Measurements from ENCODE around the gene MPO.

Gene MPO, protein sequence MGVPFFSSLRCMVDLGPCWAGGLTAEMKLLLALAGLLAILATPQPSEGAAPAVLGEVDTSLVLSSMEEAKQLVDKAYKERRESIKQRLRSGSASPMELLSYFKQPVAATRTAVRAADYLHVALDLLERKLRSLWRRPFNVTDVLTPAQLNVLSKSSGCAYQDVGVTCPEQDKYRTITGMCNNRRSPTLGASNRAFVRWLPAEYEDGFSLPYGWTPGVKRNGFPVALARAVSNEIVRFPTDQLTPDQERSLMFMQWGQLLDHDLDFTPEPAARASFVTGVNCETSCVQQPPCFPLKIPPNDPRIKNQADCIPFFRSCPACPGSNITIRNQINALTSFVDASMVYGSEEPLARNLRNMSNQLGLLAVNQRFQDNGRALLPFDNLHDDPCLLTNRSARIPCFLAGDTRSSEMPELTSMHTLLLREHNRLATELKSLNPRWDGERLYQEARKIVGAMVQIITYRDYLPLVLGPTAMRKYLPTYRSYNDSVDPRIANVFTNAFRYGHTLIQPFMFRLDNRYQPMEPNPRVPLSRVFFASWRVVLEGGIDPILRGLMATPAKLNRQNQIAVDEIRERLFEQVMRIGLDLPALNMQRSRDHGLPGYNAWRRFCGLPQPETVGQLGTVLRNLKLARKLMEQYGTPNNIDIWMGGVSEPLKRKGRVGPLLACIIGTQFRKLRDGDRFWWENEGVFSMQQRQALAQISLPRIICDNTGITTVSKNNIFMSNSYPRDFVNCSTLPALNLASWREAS

DNA sequence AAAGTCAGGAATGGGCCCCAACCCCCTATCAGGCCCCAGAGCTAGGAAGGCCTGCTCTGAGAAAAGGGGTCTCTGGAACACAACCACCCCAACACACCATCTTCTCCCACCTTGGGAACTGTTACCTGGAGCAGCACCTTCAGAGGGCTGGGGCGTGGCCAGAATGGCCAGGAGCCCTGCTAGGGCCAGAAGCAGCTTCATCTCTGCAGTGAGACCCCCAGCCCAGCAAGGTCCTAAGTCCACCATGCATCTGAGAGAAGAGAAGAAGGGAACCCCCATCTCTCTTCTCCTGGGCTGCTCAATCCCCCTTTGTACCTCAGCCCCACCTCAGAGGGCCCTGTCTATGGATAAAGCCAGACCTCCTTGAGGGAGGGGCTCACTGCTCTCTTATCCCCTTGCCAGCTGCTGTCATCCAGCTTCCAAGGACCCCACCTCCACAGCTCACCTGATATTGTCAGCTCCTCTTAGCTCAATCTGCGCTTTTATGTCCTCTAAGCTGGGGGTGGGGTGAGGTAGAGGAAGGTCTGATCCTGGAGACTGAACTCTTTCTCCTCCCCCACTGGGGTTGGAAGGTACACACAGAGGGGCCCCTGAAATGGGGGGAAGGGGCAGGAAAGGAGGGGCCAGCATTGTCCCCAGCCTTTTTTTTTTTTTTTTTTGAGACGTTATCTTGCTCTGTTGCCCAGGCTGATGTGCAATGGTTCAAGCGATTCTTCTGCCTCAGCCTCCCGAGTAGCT is at the start of gene MPO:
TSS of gene MPO (minus strand) at position 456 of the 738 bp plus-strand sequence. CDS start at position 279, 177 bp downstream.
- DNase-seq (ENCODE audit: low read depth, low spot score): no peak

DNA sequence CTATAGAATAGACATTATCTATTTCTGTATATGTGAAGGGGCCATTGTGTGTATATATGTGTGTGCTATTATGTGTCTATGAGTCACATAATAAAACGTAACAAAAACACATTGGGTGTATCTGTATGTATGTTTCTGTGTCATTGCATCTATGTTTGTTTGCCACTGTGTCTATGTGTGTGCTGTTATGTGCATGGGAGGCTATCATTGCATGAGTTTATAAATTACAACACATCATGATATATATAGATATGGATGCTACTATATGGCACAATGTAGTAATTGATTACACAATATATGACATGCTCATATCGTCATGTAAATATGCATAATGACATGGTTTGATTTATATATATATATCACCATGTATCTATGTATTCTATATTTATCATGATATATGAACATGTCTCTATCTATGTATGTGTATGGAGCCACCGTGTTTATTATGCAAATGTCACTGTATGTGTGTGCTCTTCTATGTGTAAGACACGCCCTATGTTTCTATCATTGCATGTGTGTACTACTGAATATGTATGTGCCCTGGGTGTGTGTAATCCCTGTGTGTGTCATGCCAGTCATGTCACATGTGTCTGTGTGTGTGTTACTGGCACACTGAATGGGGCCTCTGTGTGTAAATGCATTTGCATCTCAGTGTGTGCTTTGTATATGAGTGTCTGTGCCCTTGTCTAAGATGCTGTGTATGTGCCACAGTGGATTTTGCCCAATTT is 49.2 kb upstream of the MPO start:
- DNase-seq (ENCODE audit: low read depth, low spot score): no peak

DNA sequence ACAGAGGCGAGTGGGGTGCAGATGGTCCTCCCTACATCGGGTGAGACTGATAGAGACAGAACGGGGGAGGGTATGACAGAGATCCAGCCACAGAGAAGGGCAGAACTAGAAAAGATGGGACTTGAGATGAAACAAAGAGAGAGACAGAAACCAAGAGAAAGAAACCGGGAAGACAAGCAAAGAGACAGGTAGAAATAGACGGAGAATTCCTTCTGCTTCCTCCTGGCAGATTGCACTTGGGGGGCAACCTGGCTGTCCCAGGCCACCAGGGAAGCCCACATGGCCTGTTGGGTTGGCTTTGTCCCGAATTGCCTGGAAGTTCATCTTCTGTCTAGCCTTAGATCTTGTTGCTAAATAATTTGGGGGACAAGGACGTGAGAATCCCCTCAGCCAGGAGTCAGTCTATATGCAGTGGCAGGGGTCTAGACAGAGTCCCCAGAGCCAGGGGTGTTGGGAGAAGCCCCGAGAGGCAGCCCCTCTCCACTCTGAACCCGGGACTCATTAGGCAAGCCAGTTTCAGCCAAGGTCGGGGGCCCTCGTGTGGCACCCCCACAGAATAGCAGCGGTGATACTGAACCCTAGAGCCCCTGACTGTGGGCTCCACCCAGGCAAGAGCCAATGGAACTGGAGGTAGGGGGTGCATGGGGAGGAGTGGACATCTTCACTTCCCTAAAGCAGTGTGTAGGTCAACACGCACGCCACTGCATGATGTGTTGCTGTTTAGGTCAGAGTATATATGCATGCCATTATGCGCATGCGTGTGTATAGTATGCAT is 48.5 kb upstream of the MPO start:
- no peak for DNase-seq (ENCODE audit: low read depth, low spot score)

DNA sequence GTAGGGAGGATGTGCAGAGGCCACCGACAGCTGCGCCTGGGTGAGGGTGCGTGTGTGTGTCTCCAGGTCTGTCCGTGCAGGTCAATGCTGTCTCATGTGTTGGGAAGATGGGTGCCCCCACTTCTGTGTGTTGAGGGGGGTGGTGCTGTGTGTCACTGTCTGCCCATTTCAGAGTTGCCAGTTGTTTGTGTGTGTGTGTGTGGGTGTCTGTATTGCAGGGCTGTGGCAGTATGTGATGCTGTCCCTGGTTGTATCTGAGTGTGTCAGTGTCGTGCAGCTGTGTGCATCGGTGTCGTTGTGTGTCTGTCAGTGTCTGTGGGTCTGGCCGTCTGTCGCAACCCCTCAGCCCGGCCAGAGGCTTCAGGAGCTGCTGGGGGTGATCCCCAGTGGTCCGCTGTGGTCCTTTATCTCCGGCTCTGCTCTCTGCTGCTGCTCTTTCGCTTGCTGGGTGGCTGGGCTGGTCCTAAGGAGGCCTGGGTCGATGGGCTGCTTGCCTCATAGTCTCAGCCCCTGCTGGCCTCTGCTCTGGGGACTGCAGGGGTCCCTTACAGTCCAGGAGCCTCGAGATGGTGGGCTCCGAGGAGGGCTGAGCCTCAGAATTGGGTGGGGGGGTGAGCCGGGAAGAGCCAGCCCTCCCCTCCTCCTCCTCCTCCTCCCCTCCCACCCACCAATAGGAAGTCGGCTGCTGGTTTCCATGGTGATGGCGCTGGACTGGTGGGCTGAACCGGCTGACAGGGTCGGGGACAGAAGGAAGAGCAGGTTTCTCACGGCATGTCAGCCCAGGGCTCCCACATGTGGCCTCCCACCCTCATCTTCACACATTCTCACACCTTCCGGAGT is 47.7 kb upstream of the MPO start, which contains the start of gene TSPOAP1:
TSS of gene TSPOAP1 (minus strand) at position 601 of the 840 bp plus-strand sequence. CDS start 875 bp downstream, outside the sequence.
- no peak for DNase-seq (ENCODE audit: low read depth, low spot score)

DNA sequence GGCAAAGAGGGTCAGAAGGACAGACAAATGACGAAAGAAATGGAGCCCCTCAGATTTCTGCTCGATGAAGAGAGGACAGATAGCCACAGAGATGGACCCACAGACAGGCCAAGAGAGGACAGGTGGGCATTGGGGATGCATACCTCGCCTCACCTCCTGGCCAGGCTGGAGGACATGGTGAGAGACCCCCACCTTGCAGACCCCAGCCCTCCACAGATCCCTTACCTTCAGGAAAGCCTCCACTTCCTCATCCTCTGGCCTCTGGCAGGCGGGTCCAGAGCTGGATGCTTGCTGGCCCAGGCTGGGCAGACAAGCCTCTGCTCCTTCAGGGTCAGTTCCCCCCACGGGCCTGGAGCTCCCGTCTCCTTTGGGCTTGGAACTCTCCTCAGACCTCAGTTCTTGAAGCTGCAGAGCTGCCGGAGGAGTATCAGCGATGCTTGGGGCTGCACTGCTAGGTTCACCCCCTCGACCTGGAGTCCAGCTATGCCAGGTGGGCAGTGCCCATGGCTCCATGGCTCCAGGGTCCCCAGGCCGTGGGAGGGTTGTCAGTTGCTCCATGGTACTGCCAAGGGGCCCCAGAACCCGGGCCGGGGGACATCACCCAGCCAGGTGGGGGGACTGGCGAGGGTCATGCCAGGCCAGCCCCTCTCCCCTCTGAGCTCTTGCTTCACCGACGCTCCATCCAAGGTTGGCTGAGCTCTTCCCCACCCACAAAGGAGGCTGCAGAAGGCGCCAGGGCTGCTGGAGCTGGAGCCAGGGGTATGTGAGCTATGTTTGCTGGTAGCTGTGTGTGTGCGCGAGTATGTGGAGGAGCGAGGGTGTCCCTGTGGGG is 46.8 kb upstream of the MPO start:
- no peak for DNase-seq (ENCODE audit: low read depth, low spot score)

DNA sequence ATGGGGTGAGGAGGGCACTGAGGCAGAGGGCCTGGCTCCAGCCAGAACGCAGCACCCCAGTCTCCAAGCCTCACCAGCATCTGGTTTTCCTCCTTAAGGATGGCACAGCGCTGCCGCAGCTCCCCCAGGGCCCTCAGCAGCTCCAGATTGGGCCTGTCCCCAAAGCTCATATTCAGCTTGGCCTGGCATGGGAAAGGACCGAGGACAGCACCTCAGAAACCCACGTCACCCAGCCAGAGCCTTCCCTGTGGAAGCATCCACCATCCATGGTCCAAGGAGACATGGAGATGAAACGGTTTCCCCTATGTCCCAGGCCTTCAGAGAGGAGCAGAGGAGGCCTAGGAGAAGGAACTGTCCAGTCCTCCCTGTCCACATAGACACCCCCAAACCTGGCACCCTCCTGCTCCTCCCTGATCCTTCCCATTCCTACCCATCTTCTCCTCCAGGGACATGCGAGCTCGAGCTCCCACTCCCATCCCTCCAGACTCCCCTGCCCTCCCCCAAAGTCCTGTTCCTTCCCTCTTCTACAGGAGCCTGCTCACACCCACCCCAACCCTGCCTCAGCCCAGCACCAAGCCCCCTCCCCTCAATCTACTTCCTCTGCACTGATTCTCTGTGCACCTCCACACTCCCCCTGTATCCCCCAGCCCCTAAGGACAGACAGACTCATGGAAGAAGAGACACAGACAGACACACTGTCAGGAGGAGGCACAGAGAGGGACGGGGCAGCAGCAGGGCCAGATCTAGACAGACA is 46.1 kb upstream of the MPO start:
- no peak for DNase-seq (ENCODE audit: low read depth, low spot score)

DNA sequence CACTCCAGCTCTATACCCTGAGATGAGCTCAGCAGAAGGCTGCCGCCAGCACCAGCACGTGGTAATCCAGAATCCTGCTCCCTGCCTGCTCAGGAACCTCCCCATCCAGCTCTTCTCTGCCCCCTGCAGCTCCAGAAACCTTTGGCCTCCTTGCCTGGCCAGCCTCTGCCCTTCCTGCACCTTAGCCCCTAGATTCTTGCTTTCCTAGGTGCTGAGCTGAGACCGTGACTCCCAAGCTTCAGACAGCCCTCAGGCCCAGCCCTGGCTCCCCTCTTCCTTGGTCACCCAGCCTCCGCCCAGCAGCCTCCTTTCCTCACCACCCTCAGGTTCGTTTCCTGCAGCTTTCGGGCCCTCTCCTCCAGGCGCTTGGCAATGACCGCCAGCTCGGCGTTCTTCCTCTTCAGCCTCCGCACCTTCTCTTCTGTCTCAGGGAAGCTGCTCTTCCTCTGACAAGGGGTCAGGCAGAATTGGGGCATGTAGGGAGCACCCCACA is 45.3 kb upstream of the MPO start:
- DNase-seq (ENCODE audit: low read depth, low spot score): no peak

DNA sequence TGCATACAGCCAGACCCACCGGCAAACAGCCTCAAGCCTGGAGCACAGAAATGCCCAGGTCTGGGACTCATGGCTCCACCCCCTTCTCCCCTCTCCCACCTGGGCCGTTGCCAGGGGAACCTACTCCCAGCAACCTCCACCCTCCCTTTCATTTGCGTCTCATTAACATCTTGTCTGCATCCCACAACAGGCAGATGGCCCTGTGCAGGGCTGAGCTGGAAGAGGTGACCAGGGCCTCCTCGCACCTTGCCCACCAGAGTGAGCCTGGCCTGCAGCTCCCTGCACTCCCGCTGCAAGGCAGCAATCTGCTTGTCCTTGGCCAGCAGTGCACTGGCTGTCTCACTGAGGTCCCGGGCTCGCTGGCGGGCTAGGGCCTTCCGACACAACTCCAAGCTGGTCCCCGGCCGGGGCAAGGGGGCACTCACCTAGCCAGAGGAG is 44.6 kb upstream of the MPO start:
- no peak for DNase-seq (ENCODE audit: low read depth, low spot score)

DNA sequence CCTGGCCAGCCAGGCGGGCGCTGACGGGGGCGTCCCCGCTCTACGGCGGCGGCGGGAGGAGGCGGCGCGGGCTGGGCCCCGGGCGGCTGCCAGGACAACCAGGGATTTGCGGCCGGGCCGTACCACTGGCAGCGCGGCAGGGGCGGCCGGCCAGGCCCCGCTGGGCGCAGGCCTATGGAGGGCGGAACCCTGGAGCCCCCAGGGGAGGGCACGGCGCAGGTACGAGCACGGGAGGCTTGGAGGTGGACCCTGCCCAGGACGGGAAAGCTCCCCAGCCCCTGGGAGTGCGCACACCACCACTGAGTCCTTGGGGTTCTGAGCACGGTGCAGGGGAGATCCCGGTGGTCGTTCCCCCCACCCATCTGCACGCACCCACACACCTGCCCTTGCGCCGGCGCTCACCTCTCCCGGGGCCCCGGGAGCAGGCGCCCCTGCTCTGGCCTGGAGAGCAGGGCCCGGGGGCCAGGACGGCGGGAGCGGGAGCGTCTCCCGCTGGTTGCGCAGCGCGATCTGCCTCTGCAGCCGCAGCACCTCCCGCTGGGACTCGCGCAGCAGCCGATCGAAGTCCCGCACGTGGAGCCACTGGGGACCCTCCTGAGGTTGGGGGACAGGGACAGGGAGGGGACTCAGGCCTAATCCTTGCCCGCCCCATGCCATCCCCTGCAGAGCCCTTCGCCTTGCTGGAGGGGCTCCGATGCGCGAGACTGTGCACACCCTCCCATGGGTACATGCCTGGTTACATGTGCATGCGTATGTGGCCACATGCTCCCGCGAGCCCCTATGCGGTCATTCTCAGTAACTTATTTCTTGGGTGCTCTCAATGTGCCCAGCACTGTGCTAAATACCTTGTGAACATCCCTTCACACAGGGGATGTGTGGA is 43.9 kb upstream of the MPO start:
- DNase-seq (ENCODE audit: low read depth, low spot score): no peak

DNA sequence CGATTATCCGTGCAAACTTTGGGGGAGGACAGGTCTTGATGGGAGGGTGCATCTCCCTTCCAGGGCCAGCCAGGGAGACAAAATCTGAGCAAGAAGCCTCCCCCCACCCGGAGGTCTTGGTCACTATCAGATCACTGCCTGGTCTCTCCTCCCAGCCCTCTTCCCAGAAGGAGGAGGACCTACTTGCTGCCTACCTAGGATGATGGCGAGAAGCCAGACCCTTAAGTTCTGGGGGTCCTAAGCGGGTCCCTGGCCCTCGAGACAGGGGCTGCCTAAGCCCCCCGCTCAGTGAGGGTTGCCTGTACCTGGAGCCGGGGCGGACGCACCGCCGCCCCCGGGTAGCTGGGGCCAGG is 43.3 kb upstream of the MPO start:
- DNase-seq (ENCODE audit: low read depth, low spot score): no peak

DNA sequence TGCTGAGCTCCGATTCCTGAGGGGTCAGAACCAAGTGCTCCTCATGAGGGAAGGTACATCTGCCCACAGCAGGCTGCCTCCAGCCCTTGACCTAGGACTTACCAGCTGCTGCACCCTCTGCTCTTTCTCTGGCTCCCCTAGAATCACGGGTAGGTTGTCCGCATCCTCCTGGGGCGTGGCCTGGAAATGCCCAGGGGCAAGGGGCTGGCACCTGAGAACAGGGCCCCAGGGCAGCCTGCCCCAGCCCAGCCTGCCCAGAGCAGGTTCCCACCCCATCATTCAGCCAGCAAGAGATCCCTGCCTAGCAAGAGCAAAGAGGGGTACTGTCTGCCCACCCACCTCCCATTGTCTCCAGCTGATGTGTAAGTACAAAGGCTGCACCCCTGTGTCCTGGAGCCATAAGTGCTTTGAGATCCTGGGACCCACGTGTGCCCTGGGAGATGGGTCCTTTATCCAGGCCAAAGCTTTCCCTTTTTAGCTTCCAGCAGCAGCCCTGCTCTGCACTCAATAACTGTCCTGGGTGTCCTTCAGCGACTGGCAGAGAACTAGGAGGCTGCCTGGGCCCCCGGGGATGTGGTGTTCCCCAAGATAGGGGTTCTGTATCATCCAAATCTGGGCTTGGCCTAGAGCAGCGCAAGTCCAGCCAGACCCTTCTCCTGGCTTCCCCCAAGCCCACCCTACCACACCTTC is 42.8 kb upstream of the MPO start:
- no peak for DNase-seq (ENCODE audit: low read depth, low spot score)

DNA sequence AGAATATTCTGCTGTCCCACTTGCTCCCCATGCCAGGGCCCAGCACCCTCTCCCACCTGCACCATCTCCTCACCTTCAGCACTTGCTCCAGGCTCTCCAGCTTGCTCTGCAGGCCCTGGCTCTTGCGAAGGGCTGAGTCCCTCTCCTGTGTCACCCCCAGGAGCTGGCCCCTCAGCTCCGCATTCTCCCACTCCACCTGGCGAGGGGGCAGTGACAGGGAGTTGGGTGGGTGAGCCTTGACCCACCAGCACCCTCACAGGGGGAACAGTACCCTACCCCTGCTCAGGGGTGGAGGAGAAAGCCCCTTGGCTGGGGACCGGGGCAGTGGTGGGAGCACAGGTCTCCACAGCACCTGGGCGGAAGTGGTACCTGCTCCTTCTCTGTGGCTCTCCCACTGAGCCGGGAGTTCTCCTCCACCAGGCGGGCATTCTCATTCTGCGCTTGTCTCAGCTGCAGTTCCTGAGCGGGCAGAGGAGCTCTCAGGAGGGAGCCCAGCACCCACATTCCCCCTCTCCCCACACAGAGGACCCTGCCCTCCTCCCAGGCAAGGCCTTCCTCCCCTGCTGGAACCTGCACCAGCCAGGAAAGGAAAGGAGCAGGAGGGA is 41.9 kb upstream of the MPO start:
- no peak for DNase-seq (ENCODE audit: low read depth, low spot score)

DNA sequence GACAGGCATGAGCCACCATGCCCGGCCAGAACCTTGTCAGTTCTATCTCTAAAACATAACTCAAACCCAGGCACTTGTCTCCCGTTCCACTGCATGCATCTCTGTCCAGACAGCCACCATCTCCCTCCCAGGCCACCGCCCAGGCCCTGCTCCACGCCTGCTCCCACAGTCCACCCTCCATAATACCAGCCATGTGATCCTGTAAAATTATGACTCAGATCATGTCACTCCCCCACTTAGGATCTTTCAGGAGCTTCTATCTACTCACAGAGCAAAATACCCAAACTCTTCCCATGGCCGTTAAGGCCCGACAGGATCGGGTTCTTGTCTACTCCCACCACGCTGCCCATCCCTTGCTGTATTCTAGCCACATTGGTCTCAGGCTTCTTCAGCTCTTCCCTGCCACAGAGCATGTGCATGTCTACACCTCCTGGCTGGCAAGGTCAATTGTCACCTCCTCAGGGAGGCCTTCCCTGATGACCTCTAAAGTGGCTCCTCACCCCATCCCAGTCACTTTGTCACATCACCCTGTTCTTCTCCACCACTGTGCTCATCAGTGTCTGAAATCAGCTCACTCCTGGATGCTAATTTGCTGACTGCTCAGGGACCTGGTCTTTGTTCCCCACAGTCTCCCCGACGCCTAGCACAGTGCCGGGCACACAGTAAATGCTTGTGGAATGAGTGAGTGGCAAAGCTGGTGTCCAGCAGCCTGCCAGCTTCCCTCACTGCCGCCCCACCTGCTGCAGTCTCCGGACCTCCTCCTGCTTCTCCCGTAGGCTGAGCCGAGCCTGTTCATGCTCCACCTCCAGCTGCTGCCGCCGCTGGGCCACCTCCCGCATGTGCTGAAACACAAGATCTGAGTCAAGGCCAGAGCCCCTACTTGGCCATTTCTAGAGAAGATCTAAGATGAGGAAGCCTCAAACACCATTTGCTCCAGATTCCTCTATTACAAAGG is 41.1 kb upstream of the MPO start:
- DNase-seq (ENCODE audit: low read depth, low spot score): no peak

DNA sequence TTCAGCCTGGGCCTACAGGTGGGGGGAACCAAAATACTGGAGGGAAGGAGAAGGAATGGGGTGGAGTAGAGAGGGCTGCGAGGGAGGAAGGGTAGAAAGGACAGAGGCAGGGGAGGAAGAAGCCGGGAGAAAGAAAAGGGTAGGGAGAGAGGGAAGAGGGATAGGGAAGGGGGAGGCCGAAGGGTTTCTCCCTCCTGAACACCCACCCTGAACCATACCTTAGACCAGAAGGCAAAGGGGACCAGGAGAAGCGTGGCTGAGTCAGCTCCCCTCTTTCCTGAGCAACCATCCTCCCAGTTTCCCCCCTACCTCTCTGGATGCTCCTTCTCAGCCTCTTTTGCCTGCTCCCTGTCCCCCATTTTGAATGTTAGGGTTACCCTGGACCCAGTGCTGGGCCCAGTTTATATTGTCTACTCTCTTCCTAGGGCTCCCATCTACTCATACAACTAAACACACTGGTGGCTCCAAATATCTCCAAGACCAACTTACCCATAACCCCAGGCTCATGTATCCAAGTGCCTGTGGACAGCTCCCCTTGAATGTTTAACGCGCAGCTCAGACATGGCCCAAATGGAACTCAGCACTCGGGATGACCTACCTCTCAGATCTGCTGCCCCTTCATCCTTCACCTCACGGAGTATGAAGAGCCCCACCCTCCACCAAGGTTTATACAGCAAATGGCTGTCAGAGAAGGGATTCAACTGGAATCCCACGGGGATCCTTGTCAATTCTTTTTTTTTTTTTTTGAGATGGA is 40.0 kb upstream of the MPO start:
- DNase-seq (ENCODE audit: low read depth, low spot score): no peak
